Measurements from ENCODE around the gene CMC1. TPM values are rescaled to one million over a fixed set of nuclear protein-coding genes. Genes with fewer than 3 reads are reported as not detected.

CMC1 gene
- polyA plus RNA-seq, 2 of the 4 experiments (the other 2 are of a cell fraction), result 56.9 to 76.7 TPM

DNA sequence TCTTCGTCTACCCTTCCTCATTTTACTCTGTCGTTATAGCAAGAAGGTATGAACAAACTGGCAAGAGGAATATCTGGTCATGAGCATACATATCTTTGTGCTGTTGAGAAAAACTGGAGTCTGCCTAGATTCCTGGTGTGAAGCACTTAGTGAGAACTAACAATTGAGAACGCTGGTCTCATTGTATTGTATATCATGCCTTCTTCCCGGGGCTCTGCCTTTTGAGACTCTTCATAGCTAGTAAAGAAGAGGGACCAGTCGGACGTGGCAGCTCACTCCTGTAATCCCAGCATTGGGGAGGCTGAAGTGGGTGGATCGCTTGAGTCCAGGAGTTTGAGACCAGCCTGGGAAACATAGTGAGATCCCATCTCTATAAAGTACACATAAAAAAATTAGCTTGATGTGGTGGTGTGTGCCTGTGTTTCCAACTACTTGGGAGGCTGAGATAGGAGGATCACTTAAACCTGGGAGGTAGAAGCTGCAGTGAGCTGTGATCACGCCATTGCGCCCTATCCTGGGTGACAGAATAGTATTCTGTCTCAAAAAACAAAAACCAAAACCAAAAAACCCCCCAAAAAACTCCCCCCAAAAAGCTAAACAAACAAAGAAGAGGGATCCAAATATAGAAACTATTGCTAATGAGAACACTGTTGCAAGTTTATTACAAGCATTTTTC is 11.8 kb downstream of the CMC1 start:
- DNase-seq (ENCODE audit: low read depth in 1 of 2, low spot score in 1 of 2), result no peak
- no peak for ATAC-seq
- TF ChIP-seq RAD21 (conservative IDR thresholded peaks at IDR 0.05 in 1 of 2, IDR thresholded peaks at IDR 0.05 in 1 of 2) (no peak), NFE2L2 (conservative IDR thresholded peaks at IDR 0.05; ENCODE audit: low read length) (no peak), JUNB (IDR thresholded peaks at IDR 0.05) (no peak), KDM1A (IDR thresholded peaks at IDR 0.05; ENCODE audit: low read depth) (no peak), TFCP2L1 (CRISPR knock-in tag; IDR thresholded peaks at IDR 0.05) (no peak), MYC (IDR thresholded peaks at IDR 0.05; ENCODE audit: borderline replicate concordance, low read length) (no peak), EHF (CRISPR knock-in tag; IDR thresholded peaks at IDR 0.05) (no peak)
- ChIA-PET POLR2A (interaction anchor here (0.6 to 1.3 kb wide), 2 partner anchors 12 to 899 kb away, joined by 3 read pairs; partner anchors contain the start of gene CMC1), CTCF (interaction anchor here (1.0 to 1.7 kb wide), 3 partner anchors 531 to 572 kb away, joined by 3 to 4 read pairs (median 3); partner anchors contain the start of gene EOMES)
- Histone ChIP-seq H3K27ac (no peak overlapping the region), H3K9me3 (no peaks in the 10 kb centered on the region), H3K4me1 (no peaks in the 10 kb centered on the region), H3K4me2 (no peak overlapping the region), H3K4me3 (no peak overlapping the region)
- 95% methylated on average over 9 of the region's 9 CpGs for WGBS (ENCODE audit: missing lambda C conversion rate)
- no peak for FAIRE-seq

GRCh38 chr3:28262001-28262400 is 20.6 kb downstream of the CMC1 start:
- FAIRE-seq, result no peak
- H3K4me2 ChIP-seq, result no peak overlapping the region
- peaks cover 6% of the 10 kb centered on the region; the same call in 1 of the 3 replicates for H3K4me1 ChIP-seq
- TF ChIP-seq CBX8 (IDR thresholded peaks at IDR 0.05) (no peak), CHD4 (IDR thresholded peaks at IDR 0.05; ENCODE audit: borderline replicate concordance) (no peak), ZC3H11A (IDR thresholded peaks at IDR 0.05) (no peak), ESRRA (IDR thresholded peaks at IDR 0.05; ENCODE audit: borderline replicate concordance, low read length) (no peak), NR3C1 (IDR thresholded peaks at IDR 0.05) (no peak), FOSB (CRISPR knock-in tag; IDR thresholded peaks at IDR 0.05) (no peak), TP53 (CRISPR knock-in tag; IDR thresholded peaks at IDR 0.05) (no peak), FOXS1 (CRISPR knock-in tag; IDR thresholded peaks at IDR 0.05) (no peak)
- TF ChIP-seq, protein P1, sequence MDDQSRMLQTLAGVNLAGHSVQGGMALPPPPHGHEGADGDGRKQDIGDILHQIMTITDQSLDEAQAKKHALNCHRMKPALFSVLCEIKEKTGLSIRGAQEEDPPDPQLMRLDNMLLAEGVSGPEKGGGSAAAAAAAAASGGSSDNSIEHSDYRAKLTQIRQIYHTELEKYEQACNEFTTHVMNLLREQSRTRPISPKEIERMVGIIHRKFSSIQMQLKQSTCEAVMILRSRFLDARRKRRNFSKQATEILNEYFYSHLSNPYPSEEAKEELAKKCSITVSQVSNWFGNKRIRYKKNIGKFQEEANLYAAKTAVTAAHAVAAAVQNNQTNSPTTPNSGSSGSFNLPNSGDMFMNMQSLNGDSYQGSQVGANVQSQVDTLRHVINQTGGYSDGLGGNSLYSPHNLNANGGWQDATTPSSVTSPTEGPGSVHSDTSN (IDR thresholded peaks at IDR 0.05), result no peak
- TF ChIP-seq, protein P2, sequence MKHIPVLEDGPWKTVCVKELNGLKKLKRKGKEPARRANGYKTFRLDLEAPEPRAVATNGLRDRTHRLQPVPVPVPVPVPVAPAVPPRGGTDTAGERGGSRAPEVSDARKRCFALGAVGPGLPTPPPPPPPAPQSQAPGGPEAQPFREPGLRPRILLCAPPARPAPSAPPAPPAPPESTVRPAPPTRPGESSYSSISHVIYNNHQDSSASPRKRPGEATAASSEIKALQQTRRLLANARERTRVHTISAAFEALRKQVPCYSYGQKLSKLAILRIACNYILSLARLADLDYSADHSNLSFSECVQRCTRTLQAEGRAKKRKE (CRISPR knock-in tag; IDR thresholded peaks at IDR 0.05; ENCODE audit: low read depth), result no peak
- TF ChIP-seq, protein P3, sequence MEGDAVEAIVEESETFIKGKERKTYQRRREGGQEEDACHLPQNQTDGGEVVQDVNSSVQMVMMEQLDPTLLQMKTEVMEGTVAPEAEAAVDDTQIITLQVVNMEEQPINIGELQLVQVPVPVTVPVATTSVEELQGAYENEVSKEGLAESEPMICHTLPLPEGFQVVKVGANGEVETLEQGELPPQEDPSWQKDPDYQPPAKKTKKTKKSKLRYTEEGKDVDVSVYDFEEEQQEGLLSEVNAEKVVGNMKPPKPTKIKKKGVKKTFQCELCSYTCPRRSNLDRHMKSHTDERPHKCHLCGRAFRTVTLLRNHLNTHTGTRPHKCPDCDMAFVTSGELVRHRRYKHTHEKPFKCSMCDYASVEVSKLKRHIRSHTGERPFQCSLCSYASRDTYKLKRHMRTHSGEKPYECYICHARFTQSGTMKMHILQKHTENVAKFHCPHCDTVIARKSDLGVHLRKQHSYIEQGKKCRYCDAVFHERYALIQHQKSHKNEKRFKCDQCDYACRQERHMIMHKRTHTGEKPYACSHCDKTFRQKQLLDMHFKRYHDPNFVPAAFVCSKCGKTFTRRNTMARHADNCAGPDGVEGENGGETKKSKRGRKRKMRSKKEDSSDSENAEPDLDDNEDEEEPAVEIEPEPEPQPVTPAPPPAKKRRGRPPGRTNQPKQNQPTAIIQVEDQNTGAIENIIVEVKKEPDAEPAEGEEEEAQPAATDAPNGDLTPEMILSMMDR (IDR thresholded peaks at IDR 0.05), result no peak
- TF ChIP-seq, protein P4, sequence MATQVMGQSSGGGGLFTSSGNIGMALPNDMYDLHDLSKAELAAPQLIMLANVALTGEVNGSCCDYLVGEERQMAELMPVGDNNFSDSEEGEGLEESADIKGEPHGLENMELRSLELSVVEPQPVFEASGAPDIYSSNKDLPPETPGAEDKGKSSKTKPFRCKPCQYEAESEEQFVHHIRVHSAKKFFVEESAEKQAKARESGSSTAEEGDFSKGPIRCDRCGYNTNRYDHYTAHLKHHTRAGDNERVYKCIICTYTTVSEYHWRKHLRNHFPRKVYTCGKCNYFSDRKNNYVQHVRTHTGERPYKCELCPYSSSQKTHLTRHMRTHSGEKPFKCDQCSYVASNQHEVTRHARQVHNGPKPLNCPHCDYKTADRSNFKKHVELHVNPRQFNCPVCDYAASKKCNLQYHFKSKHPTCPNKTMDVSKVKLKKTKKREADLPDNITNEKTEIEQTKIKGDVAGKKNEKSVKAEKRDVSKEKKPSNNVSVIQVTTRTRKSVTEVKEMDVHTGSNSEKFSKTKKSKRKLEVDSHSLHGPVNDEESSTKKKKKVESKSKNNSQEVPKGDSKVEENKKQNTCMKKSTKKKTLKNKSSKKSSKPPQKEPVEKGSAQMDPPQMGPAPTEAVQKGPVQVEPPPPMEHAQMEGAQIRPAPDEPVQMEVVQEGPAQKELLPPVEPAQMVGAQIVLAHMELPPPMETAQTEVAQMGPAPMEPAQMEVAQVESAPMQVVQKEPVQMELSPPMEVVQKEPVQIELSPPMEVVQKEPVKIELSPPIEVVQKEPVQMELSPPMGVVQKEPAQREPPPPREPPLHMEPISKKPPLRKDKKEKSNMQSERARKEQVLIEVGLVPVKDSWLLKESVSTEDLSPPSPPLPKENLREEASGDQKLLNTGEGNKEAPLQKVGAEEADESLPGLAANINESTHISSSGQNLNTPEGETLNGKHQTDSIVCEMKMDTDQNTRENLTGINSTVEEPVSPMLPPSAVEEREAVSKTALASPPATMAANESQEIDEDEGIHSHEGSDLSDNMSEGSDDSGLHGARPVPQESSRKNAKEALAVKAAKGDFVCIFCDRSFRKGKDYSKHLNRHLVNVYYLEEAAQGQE (IDR thresholded peaks at IDR 0.05), result no peak
- no peaks in the 10 kb centered on the region for H3K9me3 ChIP-seq
- ATAC-seq, result no peak
- DNase-seq (ENCODE audit: low read depth in 1 of 2, low spot score in 1 of 2), result no peak
- CTCF ChIA-PET, result no interaction called here
- no peak overlapping the region for H3K4me3 ChIP-seq
- POLR2A ChIA-PET, result no interaction called here
- no peak overlapping the region for H3K27ac ChIP-seq

All from A549 (cell line).